HepG2 (cell line): ENCODE measurements around the gene COBLL1. TPM values are rescaled to one million over a fixed set of nuclear protein-coding genes. Genes with fewer than 3 reads are reported as not detected.

Source experiments
- FOXA1 ChIP-seq, 2 experiments: fragments of 450-650 bp in 1 of 2; sonication (generic) in 1 of 2; formaldehyde crosslinking in 1 of 2; IDR thresholded peaks; 2 replicates each; pipeline versions ENCODE4 v1.4.0 to v1.6.1; 2016 to 2020; ENCODE audit warnings: missing genetic modification reagents in 1 of 2
- HNF1A ChIP-seq, 2 experiments: sonication (generic) in 1 of 2; formaldehyde crosslinking in 1 of 2; IDR thresholded peaks; 2 replicates each; pipeline versions ENCODE4 v1.4.0 to v1.6.1; 2016 to 2020; ENCODE audit warnings: borderline replicate concordance in 1 of 2, low read depth in 1 of 2, mild to moderate bottlenecking in 1 of 2, missing genetic modification reagents in 1 of 2
- IRF1 ChIP-seq: sonication (generic); formaldehyde crosslinking; IDR thresholded peaks from 2 replicates; pipeline ENCODE4 v1.4.0; 2020; ENCODE audit warnings: low read depth, mild to moderate bottlenecking, missing genetic modification reagents
- KDM5A ChIP-seq: fragments of 200-600 bp; sonication (generic); IDR thresholded peaks from 2 replicates; pipeline ENCODE4 v1.7.0; 2018; ENCODE audit warnings: antibody characterized with exemption, mild to moderate bottlenecking, low read length, borderline replicate concordance
- KLF6 ChIP-seq: IDR thresholded peaks from 2 replicates; pipeline ENCODE4 v1.8.0; 2016; ENCODE audit warnings: missing biosample characterization, missing genetic modification reagents
- MED8 ChIP-seq: sonication (generic); formaldehyde crosslinking; IDR thresholded peaks from 2 replicates; pipeline ENCODE4 v1.8.1; 2023; ENCODE audit warnings: mild to moderate bottlenecking, missing genetic modification reagents; ENCODE audit not compliant: insufficient replicate concordance
- POLR2AphosphoS5 ChIP-seq: IDR thresholded peaks from 2 replicates; pipeline ENCODE4 v1.6.1; 2012; ENCODE audit warnings: low read depth, low read length
- PPARG ChIP-seq: conservative IDR thresholded peaks from 2 replicates; pipeline ENCODE4 v1.6.1; 2016; ENCODE audit warnings: missing biosample characterization, missing genetic modification reagents
- RBAK ChIP-seq: sonication (generic); formaldehyde crosslinking; IDR thresholded peaks from 2 replicates; pipeline ENCODE4 v1.5.1; 2020; ENCODE audit warnings: mild to moderate bottlenecking, missing genetic modification reagents
- REPIN1 ChIP-seq: sonication (generic); formaldehyde crosslinking; IDR thresholded peaks from 2 replicates; pipeline ENCODE4 v1.8.0; 2022; ENCODE audit warnings: missing genetic modification reagents, low read depth, mild to moderate bottlenecking, borderline replicate concordance
- ZBTB7A ChIP-seq: sonication (generic); formaldehyde crosslinking; IDR thresholded peaks from 2 replicates; pipeline ENCODE4 v1.8.0; 2022; ENCODE audit warnings: mild to moderate bottlenecking, missing genetic modification reagents
- ZNF260 ChIP-seq: sonication (generic); formaldehyde crosslinking; IDR thresholded peaks from 2 replicates; pipeline ENCODE4 v1.4.0; 2020; ENCODE audit warnings: missing genetic modification reagents, low read depth, mild to moderate bottlenecking, borderline replicate concordance
- ZNF335 ChIP-seq: sonication (generic); formaldehyde crosslinking; IDR thresholded peaks from 2 replicates; pipeline ENCODE4 v1.4.0; 2020; ENCODE audit warnings: missing genetic modification reagents
- ZNF691 ChIP-seq: sonication (generic); formaldehyde crosslinking; IDR thresholded peaks from 2 replicates; pipeline ENCODE4 v1.4.0; 2020; ENCODE audit warnings: missing genetic modification reagents, low read depth, mild to moderate bottlenecking, borderline replicate concordance
- ZNF724P ChIP-seq: sonication (generic); formaldehyde crosslinking; IDR thresholded peaks from 2 replicates; pipeline ENCODE4 v1.8.0; 2022; ENCODE audit warnings: missing genetic modification reagents, borderline replicate concordance
- ZNF770 ChIP-seq: sonication (generic); formaldehyde crosslinking; IDR thresholded peaks from 2 replicates; pipeline ENCODE4 v1.5.0; 2020; ENCODE audit warnings: mild to moderate bottlenecking, missing genetic modification reagents
- ZNF790 ChIP-seq: sonication (generic); formaldehyde crosslinking; IDR thresholded peaks from 2 replicates; pipeline ENCODE4 v1.8.0; 2022; ENCODE audit warnings: missing genetic modification reagents, mild to moderate bottlenecking, borderline replicate concordance
- polyA plus RNA-seq, 8 experiments: library from polyadenylated mRNA; depleted of rRNA in 3 of 8; stranded (reverse) in 7 of 8; unstranded in 1 of 8; fragments of >200 nt; fragmentation: Illumina TruSeq in 4 of 8; extraction: Trizol in 4 of 8; gene quantifications; 2 replicates each; pipeline versions ENCODE4 v1.2.1 to v1.2.3, GENCODE V29; 2011 to 2016; ENCODE audit warnings: low read depth in 4 of 8, missing spikeins in 1 of 8, mixed read lengths in 1 of 8; ENCODE audit not compliant: insufficient read depth in 1 of 8
- total RNA-seq, 5 experiments: library from RNA; depleted of rRNA; stranded (reverse); fragments of >200 nt; fragmentation: Illumina TruSeq; extraction: Trizol; gene quantifications; 2 replicates each; pipeline ENCODE4 v1.2.3, GENCODE V29; 2016; ENCODE audit warnings: low read depth in 1 of 5

The COBLL1 gene
- total and polyA plus RNA-seq, 2 of the 13 experiments (the other 11 are each of a cell fraction or from before 2014, with no cell fraction given) = 32.6 to 86.8 TPM

- no peak for TF ChIP-seq ZNF691
- no peak for TF ChIP-seq KLF6
- TF ChIP-seq POLR2AphosphoS5 = no peak
- TF ChIP-seq RBAK (CRISPR knock-in tag) = no peak
- no peak for TF ChIP-seq ZNF790
- no peak for TF ChIP-seq ZNF770 (CRISPR knock-in tag)
- TF ChIP-seq REPIN1 (CRISPR knock-in tag) = no peak
- no peak for TF ChIP-seq MED8 (CRISPR knock-in tag)
- no peak for TF ChIP-seq FOXA1 (IDR thresholded peaks at IDR 0.05)
- TF ChIP-seq FOXA1 (CRISPR knock-in tag; IDR thresholded peaks at IDR 0.05) = 0 out of 2 replicates have a peak, but pooled peaks have one; percentile 28
- no peak for TF ChIP-seq KDM5A
- TF ChIP-seq HNF1A (IDR thresholded peaks at IDR 0.05; ENCODE audit: low read depth) = peak; percentile 17; the same call in 1 of the 2 replicates
- TF ChIP-seq HNF1A (CRISPR knock-in tag; IDR thresholded peaks at IDR 0.05; ENCODE audit: borderline replicate concordance) = no peak
- no peak for TF ChIP-seq ZNF335 (CRISPR knock-in tag)
- no peak for TF ChIP-seq ZNF724P (CRISPR knock-in tag)
- TF ChIP-seq IRF1 (CRISPR knock-in tag) = no peak
- TF ChIP-seq ZBTB7A = no peak
- TF ChIP-seq PPARG (CRISPR knock-in tag) = peak; percentile 85
- no peak for TF ChIP-seq ZNF260 (CRISPR knock-in tag)
Measured at GRCh38 chr2:164694275-164694695, 147.3 kb downstream of the COBLL1 start (continued).
